ENCODE results near the gene SLC5A3. TPM values are rescaled to one million over a fixed set of nuclear protein-coding genes. Genes with fewer than 3 reads are reported as not detected.

The SLC5A3 gene
- total RNA-seq, result 46.8 and 48.8 TPM in 2 replicates

DNA sequence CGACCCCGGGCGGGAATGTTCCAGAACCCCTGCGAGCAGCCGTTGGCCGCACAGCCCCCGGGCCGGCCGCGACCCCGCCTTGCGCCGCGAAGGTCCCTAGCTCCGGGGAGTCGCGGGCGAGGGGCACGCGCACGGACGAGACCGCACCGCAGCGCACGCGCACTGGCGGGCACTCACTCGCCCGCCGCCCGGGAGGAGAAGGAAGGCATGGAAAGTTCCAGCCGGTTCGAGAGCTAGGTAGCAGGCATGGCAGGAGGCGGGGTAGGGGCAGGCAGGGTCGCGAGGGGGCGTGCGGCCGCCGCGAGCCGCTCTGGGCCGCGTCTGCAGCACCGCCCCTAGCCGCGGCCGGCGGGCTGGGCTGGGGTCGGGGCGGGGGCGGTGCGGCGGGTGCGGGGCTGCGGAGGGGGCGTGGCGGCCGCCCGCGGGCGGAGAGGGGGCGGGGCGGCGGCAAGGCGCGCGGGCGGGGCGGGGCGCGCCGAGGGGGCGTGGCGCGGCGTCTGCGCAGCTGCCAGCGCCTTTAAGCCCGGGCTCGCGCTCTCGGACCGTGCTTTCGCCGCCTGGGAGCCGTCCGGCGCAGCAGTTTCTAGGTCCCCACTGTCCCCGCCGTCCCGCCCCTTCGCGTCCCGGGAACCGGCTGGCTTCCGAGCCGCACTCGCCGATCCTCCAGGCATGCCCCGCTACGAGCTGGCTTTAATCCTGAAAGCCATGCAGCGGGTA is at the start of gene SLC5A3, which contains the start of gene MRPS6:
TSS of gene SLC5A3 (plus strand) at position 547 of the 717 bp plus-strand sequence. CDS start 21,621 bp downstream, outside the sequence.
TSS of gene MRPS6 (plus strand) at position 547 of the 717 bp plus-strand sequence. CDS start at position 670, 123 bp downstream.
- intact Hi-C loops (cut with micrococcal nuclease), result loop anchor here (1.0 to 2.0 kb wide), 5 partner anchors 41 to 126 kb away; no protein-coding TSS in a partner anchor

GRCh38 chr21:34023691-34024373 is 49.5 kb upstream of the SLC5A3 start:
- intact Hi-C loops (cut with micrococcal nuclease), result loop anchor here (2.0 kb wide), 1 partner anchor 75 kb away; no protein-coding TSS in a partner anchor

- intact Hi-C loops (cut with micrococcal nuclease), result no loop called here
These were observed 49.0 kb upstream of the SLC5A3 start for GRCh38 chr21:34024374-34024693.

GRCh38 chr21:34027721-34028461 is 45.5 kb upstream of the SLC5A3 start:
- intact Hi-C loops (cut with micrococcal nuclease), result no loop called here

DNA sequence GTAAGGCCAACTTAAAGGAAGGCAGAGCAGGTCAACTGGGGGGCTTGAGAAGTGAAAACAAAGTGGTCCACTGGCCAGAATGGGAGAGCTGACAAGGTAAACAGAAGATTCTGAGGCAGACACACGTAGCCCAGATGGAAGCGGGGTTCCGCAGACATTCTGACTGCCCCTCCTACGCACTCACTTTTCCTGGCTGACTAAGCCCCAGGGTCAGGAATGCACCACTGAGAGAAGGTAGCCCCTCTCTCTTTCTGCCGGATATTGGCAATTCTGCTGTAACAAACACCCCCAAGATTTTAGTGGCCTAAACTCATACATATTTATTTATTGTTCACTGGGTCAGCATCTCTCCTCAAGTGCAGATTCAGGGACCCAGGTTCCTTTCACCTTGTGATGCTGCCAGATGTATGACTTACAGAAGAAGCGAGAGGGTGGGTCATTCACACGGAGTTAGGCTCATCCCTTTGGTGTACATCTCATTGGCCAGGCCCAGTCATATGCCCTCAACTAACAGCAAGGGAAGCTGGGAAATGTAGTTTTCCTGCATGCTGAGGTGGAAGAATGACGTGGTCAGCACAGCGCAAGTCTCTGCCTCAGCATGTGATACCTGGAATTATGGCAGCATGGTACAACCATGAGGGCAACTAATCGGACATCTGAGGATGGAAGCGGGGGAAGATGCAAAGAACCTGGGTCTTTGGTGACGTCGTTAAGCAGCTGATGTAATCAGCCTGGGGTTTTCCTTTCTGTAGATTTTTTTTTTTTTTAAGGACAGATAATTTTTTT is 43.4 kb upstream of the SLC5A3 start:
- intact Hi-C loops (cut with micrococcal nuclease), result loop anchor here (1.0 to 5.0 kb wide), 4 partner anchors 54 to 388 kb away; partner anchors contain the start of genes ATP5PO, CRYZL1 and ITSN1

- intact Hi-C loops (cut with micrococcal nuclease), result loop anchor here (1.0 to 5.0 kb wide), 3 partner anchors 41 to 390 kb away; partner anchors contain the start of genes ATP5PO, CRYZL1, ITSN1 and MRPS6
These were observed 41.5 kb upstream of the SLC5A3 start for GRCh38 chr21:34031835-34032370.

GRCh38 chr21:34034369-34035014 is 38.9 kb upstream of the SLC5A3 start:
- intact Hi-C loops (cut with micrococcal nuclease), result loop anchor here (5.0 kb wide), 2 partner anchors 117 to 392 kb away; partner anchors contain the start of genes ATP5PO, CRYZL1 and ITSN1

DNA sequence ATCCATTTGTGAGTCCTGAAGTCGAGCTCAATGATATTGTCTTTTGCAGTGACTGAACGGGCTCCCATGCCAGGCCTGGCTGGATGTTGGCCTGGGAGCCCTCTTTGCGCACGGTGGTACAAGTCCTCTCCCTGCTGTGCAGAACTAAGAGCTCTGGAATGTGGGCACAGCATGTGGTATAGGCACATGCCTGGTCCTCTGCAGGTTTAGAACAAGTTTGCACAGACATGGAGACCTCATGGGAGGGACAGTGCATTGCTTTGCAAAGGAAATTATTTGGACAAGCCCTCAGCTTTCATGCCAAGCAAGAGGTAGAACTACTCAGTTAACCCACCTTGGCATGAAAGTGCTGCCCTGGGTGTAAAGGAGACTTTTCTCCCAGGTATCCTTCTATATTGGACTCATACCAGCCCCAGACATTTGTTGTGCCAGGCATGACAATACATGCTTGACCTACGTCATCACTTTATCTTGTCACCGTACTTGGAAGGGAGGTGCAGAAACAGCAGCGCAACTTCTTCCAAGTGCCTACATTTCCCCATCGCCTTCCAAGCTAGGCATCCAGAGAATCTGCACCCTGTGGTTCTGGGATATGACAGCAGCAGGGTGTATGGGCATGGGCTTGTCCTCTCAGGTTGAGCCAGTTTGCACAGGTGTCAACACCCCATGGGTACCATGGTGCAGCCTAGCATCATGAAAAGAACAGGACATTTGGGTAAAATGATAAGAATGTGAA is 37.6 kb upstream of the SLC5A3 start:
- intact Hi-C loops (cut with micrococcal nuclease), result no loop called here

- intact Hi-C loops (cut with micrococcal nuclease), result no loop called here
These were observed 36.2 kb upstream of the SLC5A3 start for GRCh38 chr21:34037009-34037795.

DNA sequence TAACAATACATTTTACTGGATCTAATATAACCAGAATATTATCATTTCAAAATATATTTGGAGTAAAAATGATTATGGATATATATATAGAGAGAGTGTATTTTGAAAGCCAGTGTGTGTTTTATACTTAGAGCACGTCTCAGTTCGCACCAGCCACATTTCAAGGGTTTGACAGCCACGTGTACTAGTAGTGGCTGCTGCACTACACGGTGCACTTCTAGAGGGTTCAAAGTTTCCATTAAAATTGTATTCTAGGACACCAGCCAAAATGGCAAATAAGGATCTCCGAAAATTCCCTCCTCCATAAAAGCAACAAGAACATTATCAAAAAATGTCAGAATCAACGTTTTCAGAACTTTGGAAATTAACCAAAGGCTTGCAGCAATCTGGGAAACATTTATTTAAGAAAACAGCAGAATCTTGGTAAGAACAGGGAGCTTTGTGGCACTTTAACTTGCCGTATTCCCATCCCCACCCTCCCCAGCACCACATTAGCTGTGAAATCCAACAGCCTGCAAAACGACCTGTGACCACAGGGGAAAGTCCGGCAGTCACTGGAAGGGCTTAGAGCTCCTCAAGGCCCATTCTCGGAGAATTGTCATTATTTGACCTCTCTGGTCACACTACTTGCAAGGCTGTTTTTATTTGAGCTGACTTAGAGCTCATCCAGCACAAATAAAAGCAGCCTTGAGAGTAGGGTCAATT is 33.5 kb upstream of the SLC5A3 start:
- intact Hi-C loops (cut with micrococcal nuclease), result no loop called here

GRCh38 chr21:34042735-34043134 is 30.6 kb upstream of the SLC5A3 start:
- intact Hi-C loops (cut with micrococcal nuclease), result no loop called here

DNA sequence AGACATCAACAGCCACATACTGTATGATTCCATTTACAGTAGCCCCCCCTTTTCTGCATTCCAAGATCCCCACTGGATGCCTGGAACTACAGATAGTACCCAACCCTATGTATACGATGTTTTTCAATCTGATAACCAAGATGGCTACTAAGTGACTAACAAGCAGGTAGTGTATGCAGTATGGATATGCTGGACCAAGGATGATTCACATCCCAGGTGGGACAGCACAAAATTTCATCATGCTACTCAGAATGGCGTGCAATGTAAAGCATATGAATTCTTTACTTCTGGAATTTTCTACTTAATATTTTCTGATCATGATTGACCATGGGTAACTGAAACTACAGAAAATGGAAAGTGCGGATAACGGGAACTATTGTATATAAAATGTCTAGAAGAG is 30.0 kb upstream of the SLC5A3 start:
- intact Hi-C loops (cut with micrococcal nuclease), result no loop called here

DNA sequence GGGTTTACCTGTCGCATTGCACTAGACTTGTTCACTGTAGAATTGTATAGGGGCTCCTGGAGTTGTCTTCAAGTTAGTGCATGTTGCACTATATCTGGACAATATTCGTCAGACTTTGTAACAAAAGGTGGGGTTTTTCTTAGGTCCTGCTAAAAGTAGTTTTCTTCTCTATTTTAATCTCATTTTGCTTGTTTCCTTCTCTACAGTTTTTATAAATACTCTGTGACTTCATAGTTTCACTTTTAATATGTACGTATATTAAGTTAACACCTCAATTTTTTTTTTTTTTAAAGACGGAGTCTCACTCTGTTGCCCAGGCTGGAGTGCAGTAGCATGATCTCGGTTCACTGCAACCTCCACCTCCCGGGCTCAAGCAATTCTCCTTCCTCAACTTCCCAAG is 26.5 kb upstream of the SLC5A3 start:
- intact Hi-C loops (cut with micrococcal nuclease), result loop anchor here (5.0 kb wide), 1 partner anchor 50 kb away; no protein-coding TSS in a partner anchor

DNA sequence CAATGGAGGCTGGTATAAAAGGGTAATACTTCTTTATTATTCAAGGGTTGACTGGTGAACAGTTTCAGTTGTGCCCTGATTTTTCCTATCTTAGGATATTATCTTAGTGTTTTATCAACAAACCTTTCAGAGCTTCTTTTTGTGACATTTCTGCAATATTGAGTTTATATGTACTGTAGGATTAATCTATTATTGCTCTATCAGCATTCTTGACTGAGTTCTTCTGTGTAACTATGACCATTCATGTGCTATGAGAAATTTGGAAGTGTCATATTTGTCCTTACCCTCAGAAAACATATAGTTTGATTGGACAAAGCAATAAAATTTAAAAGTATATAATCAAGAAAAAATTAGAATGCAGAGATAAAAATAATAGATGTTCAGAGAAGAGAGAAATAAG is 25.5 kb upstream of the SLC5A3 start:
- intact Hi-C loops (cut with micrococcal nuclease), result loop anchor here (5.0 kb wide), 1 partner anchor 51 kb away; no protein-coding TSS in a partner anchor

DNA sequence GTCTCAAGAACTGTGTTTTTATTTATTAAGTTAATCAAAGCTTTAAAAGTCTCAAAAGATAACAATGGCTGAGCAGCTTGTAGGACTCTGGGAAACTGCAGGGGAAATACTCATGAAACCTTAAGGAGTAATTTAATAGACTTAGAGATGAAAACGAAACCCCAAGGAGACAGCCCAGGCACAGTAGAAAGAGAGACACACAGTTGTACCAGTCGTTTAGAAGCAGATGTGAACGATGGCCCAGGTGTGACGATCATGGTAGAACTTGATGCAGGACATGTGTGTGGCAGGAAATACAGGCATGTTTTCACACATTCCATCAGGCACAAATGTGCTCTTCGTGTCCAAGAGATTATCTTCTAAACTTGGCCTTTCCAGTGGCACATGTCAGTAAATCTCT is 21.2 kb upstream of the SLC5A3 start:
- intact Hi-C loops (cut with micrococcal nuclease), result no loop called here

GRCh38 chr21:34054259-34054658 is 19.1 kb upstream of the SLC5A3 start:
- intact Hi-C loops (cut with micrococcal nuclease), result no loop called here

GRCh38 chr21:34055615-34056014 is 17.8 kb upstream of the SLC5A3 start:
- intact Hi-C loops (cut with micrococcal nuclease), result no loop called here

DNA sequence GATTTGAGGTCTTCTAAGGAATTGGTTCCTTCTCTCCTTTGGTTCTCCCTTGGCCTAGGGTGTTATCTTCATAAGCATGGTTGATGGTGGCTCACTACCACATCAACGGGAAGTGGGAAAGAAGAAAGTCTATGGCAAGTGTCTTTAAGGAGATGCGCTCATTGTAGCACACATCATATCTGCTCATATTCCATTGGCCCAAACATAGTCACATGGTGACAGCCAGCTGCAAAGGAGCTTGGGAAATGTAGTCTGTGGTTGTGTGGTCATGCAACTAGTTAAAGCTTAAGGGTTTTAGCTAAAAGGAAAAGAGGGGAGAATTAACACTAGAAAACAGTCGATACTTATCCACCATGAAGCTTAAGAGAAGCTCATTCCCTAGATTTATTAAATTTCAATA is 11.4 kb upstream of the SLC5A3 start:
- intact Hi-C loops (cut with micrococcal nuclease), result no loop called here
